ENCODE results near the gene SURF2.
"Not testable (repeated sequence)": the region's sequence is repeated elsewhere in the genome, so short reads cannot be mapped to it uniquely, and the experiment has no call there.

The SURF2 gene

GRCh38 chr9:133356391-133357091 lies at the start of gene SURF2, which contains the start of gene SURF1:
SURF2 (plus strand) TSS chr9:133356550; CDS start chr9:133356593, 43 bp downstream.
SURF1 (minus strand) TSS chr9:133356487; CDS start chr9:133356453, 34 bp downstream.
- DNase-seq (ENCODE audit: low read depth in 1 of 2, low spot score in 1 of 2), result peak; percentile 81 to 84

DNA sequence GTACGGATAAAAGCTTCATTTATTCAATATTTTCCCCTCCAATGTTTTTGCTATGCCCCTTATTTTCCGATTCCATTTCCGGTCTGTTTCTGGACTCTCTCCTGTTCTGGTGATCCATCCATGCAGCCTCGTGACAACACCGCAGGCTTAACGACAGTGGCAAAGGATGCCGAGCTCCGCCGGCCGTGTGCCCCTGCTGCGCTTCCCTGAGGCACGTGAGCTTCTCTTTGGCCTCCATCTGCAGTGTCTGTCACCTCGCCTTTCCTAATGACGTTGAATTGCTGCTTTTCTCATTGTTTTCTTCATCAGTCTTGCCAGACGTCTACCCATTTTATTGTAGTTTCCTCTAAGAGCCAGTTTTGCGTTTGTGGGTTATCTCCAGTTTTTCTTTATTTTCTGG lies 49.0 kb upstream of the SURF2 start:
- DNase-seq (ENCODE audit: low read depth in 1 of 2, low spot score in 1 of 2), result no peak

DNA sequence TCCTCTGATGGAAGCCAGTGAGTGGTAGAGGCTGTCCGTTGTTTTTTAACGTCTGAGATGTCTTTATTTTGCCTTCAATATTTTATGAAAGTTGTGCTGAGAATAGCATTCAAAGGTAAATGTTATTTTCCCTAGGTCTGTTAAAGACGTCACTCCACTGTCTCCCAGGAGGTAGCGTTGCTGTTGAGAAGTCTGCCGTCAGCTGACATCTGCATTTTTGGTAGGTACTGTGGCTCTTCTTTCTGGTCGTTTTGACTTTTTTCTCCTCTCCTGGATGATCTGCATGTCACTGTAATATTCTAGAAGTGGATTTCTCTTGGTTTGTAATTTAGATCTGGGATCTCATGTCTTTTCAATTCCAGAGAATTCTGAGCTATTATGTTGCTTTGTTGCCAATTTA lies 46.7 kb upstream of the SURF2 start:
- DNase-seq (ENCODE audit: low read depth in 1 of 2, low spot score in 1 of 2), result no peak

GRCh38 chr9:133315997-133316396 lies 40.4 kb upstream of the SURF2 start:
- DNase-seq (ENCODE audit: low read depth in 1 of 2, low spot score in 1 of 2), result no peak

GRCh38 chr9:133317551-133317950 lies 38.8 kb upstream of the SURF2 start:
- not testable (repeated sequence) for DNase-seq (ENCODE audit: low read depth in 1 of 2, low spot score in 1 of 2)

GRCh38 chr9:133320421-133320881 lies 35.9 kb upstream of the SURF2 start:
- DNase-seq (ENCODE audit: low read depth in 1 of 2, low spot score in 1 of 2), result no peak

- DNase-seq (ENCODE audit: low read depth in 1 of 2, low spot score in 1 of 2), result no peak
Observed at GRCh38 chr9:133321411-133321935, 34.9 kb upstream of the SURF2 start.

DNA sequence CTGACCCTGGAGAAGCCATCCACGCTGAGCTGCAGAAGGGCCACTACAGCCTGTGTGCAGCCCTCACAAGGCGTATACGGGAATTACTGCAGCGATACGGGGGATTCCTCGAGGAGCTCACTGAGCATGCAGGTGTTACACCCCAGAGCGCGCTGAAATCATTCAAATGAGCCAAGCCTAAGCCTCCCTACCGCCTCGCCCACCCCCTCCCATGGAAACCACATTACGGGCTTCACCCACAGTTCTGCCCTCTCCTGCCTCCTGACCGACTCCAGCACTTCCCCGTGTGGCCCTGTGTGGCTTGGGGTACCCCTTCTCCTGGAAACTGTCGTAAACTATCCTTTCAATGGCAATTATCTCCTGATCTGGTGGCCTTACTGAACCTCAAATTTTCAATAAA lies 33.6 kb upstream of the SURF2 start:
- no peak for DNase-seq (ENCODE audit: low read depth in 1 of 2, low spot score in 1 of 2)

GRCh38 chr9:133323211-133323610 lies 33.1 kb upstream of the SURF2 start:
- DNase-seq (ENCODE audit: low read depth in 1 of 2, low spot score in 1 of 2), result no peak

DNA sequence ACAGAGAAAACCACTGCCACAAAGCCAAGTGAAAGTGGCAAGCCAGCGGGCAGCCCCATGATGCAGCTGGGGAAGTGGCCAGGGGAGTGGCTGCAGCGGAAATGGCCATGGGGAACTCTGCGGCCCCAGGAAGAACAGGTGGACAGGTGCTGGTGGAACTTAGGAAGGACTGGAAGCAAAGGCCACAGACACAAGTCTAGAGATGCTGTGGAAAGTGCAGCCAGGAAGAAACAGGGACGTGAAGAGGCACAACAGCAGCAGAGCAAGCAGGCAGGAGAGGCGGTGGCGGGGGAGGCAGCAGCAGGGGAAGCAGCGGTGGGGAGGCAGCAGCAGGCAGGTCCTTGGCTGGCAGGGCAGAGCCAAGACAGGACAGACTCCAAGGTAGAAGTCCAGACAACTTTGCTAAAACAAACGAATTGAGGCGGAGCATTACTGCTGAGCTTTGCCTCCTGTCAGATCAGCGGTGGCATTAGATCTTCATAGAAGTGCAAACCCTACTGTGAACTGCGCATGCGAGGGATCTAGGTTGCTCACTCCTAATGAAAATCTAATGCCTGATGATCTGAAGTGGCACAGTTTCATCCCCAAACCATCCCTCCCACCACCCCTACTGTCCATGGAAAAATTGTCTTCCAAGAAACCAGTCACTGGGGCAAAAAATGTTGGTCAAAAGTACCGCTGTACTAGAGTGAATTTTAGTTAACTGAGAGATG lies 32.2 kb upstream of the SURF2 start:
- no peak for DNase-seq (ENCODE audit: low read depth in 1 of 2, low spot score in 1 of 2)

- DNase-seq (ENCODE audit: low read depth in 1 of 2, low spot score in 1 of 2), result not testable (repeated sequence)
Observed at GRCh38 chr9:133327021-133327420, 29.3 kb upstream of the SURF2 start.

GRCh38 chr9:133327834-133328484 lies 28.4 kb upstream of the SURF2 start:
- no peak for DNase-seq (ENCODE audit: low read depth in 1 of 2, low spot score in 1 of 2)

DNA sequence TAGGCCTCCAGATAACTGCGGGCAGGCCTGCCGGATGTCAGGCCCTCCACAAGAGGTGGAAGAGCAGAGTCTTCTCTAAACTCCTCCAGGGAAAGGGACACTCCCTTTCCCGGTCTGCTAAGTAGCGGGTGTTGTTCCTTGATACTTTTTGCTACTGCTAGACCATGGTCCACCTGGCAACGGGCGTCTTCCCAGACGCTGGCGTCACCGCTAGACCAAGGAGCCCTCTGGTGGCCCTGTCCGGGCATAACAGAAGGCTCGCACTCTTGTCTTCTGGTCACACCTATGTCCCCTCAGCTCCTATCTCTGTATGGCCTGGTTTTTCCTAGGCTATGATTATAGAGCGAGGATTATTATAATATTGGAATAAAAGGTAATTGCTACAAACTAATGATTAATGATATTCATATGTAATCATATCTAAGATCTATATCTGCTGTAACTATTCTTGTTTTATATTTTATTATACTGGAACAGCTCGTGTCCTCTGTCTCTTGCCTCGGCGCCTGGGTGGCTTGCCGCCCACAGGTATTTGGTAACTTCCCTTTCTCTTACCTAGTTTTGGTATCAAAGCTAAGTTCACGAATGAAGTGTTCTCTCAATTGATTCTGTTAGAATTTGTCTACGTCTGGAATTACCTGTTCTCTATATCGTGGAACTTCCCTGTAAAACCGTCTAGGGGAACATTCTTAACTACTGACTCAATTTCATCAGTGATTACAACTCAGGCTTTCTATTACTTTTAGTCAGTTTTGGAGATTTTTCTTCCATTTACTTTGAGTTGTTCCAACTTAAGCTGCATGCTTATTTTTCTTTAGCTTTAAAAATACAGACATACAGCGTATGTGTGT lies 26.8 kb upstream of the SURF2 start:
- not testable (repeated sequence) for DNase-seq (ENCODE audit: low read depth in 1 of 2, low spot score in 1 of 2)

- DNase-seq (ENCODE audit: low read depth in 1 of 2, low spot score in 1 of 2), result no peak
Observed at GRCh38 chr9:133331221-133331620, 25.1 kb upstream of the SURF2 start.

DNA sequence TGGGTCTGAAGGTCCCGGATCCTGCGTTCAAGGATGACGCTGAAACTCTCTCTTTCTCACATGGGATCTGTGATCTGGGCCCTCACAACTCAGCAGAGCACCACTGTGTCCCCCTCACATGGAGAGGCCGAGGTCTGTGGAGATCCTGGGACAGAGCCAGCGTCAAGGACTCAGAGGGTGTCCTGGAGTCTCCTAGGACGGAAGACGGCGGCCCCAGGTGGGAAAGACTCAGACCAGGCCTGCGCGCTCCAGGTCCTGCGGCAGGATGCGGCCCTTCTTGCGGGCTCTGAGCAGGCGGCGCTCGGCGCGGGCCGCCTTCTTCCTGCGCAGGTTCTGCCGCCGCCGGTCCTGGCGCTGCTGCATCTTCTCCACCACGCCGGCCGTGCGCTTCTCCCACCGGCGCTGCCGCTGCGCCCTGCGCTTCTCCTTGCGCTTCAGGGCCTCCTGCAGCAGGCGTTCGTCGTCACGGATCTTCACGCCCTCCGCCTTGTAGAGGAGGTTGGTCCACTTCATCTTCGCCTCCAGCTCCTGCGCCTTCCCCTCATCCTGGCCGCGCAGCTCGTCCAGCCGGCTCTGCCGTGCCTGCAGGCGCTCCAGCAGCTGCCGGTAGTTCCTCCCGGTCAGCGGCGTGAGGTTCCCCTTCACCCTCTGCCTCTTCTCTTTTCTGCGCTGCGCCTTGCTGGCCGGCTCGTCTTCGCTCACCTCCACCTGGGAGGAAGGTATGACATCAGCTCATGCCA lies 24.5 kb upstream of the SURF2 start:
- DNase-seq (ENCODE audit: low read depth in 1 of 2, low spot score in 1 of 2), result no peak

GRCh38 chr9:133332381-133332730 lies 24.0 kb upstream of the SURF2 start:
- no peak for DNase-seq (ENCODE audit: low read depth in 1 of 2, low spot score in 1 of 2)

DNA sequence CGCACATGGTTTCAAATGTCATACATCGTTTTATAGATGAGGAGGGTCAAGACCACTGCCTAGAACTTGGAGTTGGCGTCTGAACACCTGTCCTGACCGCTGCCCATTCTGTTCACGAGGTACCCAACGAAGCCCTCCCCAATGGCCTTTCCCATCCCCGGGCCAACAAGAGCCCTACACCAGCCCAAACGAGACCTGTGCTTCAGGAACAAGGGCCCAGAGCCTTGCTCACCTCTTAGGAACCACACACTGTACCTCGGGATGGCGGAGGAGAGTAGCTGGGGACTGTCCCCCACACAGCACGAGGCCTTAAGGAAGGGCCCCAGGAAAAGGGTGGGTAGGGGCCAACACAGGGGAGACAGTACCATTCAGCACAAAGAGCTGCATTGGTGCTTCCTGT lies 23.3 kb upstream of the SURF2 start:
- DNase-seq (ENCODE audit: low read depth in 1 of 2, low spot score in 1 of 2), result no peak

DNA sequence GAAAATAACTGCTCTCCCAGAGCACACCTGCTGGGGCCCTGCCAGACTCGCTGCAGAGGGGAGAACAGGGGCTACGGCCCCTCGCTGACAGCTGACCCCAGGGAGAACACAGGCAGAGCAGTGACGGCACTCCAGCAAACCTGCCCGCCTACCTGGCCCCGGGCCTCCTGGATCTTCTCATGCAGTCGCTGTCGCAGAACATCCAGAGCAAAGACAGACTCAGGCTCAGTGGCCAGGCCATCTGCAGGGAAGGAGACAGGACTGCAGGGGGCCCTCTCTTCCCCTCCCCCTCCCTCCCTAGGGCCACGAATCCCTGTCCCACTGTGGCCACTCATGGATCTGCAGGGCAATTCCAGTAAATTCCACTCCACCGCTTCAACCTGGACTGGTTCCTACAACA lies 22.8 kb upstream of the SURF2 start:
- no peak for DNase-seq (ENCODE audit: low read depth in 1 of 2, low spot score in 1 of 2)

DNA sequence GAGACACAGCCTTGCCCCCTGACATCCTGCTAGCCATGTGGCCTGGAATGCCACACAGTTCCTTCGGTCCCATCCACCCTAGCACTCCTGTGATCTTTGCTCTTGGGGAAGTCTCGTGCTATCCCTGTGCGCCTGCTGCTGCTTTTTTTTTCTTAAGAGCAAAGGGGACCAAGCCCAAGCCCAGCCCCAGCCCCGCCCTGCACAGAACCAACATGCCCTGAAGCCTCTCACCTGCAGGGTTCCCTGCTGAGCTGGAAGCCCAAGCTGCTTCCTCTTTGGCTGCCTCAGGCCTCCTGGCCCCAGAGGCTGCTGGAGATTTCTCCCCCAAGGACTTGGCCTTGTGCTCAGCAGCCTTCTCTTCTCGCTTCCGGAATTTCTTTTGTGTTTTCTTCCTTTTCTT lies 22.2 kb upstream of the SURF2 start:
- DNase-seq (ENCODE audit: low read depth in 1 of 2, low spot score in 1 of 2), result no peak

DNA sequence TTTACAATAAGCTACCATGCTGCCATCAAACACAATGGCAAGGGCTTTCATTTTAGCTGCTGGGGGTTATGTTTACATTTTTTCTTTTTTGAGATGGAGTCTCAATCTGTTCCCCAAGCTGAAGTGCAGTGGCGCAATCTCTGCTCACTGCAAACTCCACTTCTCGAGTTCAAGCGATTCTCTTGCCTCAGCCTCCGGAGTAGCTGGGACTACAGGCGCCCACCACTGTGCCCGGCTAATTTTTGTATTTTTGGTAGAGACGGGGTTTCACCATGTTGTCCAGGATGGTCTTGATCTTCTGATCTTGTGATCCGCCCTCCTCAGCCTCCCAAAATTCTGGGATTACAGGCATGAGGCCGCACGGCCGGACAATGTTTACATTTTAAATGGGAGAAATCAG lies 21.5 kb upstream of the SURF2 start:
- not testable (repeated sequence) for DNase-seq (ENCODE audit: low read depth in 1 of 2, low spot score in 1 of 2)

All from activated CD4-positive, alpha-beta T cell treated with anti-CD3 and anti-CD28 coated beads, Interleukin-2, amount 50 U/mL, for 24 hours (primary cell).